HG03103 (cell line): ENCODE results near the gene SULF2.

Experiments
- ATAC-seq: cut with Tn5 transposase; IDR thresholded peaks from one replicate; pipeline ENCODE4 v1.9.1; 2021; ENCODE audit warnings: low read depth; ENCODE audit not compliant: unreplicated experiment

The SULF2 gene

GRCh38 chr20:47765271-47765670 is 20.0 kb downstream of the SULF2 start:
- ATAC-seq = no peak

DNA sequence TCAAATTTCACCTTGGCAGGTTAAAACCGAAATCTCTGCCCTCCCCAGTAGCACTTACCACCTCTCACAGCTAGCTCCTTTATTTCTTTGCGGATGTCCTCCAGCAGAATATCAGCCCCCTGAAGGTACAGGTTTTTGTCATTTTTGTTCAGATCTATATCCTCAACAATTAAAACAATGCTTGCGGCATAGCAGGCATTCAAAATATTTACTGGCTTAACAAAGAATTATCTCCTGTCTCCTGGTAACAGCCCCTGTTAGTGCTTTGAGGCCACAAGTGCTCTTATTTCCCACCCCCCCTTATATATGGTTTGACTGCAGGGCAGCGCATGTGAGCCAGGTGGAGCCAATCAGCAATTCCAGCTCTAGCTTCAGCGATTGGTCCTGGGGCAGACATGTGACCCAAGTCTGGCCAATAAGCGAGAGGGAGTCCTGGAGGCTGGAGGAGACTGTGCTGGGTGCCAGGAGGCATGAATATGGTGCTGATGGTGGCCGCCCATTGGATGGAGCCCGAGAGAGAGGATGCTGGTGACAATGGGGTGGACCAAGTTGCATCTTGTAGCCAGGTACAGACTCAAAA is 21.0 kb downstream of the SULF2 start:
- no peak for ATAC-seq

DNA sequence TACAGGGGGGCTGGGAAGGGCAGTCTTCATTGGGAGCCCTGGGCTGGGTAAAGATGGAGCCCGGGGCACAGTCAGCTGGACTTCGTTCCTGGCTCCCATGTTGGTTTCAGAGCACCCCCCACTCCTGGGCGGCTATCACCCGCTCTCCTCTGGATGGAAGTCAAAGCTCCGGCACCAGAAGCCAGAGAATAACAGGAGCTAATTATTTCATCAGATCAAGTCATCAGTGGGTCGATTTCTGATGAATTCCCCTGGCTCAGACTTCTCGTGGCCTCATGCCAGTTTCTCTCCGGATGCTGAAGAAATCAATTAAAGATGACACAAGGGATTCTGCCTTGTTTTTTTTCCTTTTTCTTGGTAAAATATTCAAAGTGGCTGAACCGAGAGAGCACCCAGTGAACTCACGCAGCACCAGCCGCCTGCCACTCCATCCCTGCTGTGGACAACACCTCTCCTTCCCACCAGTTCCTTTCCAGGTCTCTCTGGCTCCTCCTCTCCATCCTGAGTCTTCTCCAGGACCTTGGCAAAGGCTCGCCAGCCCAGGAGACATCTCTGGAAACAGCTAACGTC is 22.5 kb downstream of the SULF2 start:
- no peak for ATAC-seq

DNA sequence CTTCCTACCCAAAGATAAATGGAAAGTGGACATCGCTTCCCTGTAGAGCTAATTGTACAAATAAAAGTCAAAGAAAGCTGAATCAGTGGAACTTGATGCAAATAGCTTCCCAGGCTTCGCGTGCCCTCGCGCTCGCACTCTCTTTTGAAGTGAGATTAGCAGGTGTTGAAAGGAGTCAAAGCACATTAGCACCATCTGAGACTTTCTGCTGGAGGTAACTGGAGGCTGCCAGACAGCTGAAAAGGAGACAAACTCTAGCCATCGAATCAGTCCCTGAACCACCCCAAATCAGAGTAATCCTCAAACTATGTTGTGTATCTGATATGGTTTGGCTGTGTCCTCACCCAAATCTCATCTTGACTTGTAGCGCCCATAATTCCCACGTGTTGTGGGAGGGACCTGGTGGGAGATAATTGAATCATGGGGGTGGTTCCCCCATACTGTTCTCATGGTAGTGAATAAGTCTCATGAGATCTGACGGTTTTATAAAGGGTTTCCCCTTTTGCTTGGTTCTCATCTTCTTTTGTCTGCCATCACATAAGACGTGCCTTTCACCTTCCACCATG is 23.7 kb downstream of the SULF2 start:
- no peak for ATAC-seq

DNA sequence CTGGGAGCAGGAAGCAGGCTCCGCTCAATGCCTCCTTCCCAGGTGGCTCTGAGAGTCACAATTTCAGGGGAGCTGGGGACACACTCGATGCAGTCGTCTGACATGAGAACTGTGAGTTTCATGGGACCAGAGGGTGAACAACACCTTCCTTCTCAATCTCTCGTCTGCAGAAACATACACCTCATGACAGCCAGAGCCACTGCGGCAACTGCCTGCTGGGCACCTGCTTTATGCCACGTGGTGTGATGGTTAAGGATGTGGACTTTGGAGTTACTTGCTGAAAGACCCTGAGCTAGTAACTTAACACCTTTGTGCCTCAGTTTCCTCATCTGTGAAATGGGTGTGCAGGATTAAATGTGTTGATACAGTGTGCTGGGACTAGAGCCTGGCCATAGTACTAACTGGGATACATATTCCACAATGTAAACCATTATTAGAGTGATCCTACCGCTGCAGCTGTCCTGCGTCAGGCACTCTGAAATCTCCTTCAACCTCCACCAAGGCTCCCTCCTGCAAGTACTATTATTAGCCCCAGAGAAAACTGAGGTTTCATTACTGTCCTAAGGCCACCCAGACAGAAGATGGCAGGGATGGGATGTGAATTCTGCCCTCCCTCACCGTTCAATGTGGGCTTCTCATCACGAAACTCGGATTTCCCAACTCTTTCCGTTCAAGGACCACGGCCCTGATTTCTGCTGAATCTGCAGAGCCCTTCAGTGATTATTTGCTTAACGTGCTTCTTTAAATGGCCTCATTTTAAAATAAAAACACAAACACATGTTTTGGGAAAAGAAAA is 24.4 kb downstream of the SULF2 start:
- ATAC-seq = no peak

GRCh38 chr20:47758517-47759450 is 26.5 kb downstream of the SULF2 start:
- ATAC-seq = no peak

GRCh38 chr20:47757145-47758035 is 27.9 kb downstream of the SULF2 start:
- ATAC-seq = no peak

DNA sequence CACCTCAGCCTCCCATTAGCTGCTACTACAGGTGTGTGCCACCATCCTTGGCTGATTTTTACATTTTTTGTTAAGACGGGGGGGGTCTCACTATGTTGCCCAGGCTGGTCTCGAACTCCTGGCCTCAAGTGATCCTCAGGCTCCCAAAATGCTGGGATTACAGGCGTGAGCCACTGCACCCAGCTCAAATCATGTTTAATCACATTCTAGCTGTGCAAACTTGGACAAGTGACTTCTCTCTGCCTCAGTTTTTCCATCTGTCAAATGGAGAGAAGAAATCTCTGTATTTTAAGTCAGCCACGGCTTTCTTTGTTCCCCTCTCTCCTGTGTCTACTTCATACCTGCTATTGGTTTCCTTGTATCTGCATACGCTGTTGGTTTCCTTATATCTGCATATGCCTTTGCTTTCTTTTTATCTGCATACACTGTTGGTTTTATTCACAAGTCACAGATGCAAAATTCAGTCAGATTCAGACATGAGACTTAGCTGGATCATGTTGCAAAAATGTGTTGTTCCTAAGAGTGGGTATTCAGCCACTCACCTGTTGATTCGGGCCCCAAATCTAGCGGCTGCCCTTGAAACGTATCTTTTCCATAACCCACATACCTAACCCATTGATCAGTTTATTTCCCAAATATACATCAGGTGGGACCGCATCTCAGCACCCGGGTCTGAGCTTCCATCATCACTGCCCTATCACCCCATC is 30.2 kb downstream of the SULF2 start:
- ATAC-seq = no peak

GRCh38 chr20:47754388-47754715 is 30.9 kb downstream of the SULF2 start:
- no peak for ATAC-seq

- no peak for ATAC-seq
These were observed 31.5 kb downstream of the SULF2 start for GRCh38 chr20:47753576-47754387.

- no peak for ATAC-seq
These were observed 33.8 kb downstream of the SULF2 start for GRCh38 chr20:47751449-47751848.

DNA sequence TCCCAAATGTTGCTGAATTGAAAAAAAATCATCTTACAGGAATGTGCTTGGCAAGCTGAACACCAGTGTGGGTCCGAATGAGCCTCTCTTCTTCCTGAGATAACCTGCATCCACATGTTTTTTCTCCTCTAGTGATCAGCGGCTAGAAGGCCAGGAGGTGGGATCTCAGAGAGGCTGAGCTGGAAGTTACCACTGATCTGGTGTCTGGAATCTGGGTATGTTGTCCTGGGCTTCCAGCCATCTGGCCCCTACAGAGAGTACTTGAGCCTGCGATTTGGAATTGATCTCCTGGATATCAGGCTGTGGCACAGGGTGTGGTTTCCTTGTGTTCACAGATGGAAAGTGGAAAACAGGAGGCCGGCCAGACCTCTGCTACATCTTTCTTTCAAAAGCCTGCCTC is 35.9 kb downstream of the SULF2 start:
- ATAC-seq = no peak

GRCh38 chr20:47748823-47749222 is 36.5 kb downstream of the SULF2 start:
- ATAC-seq = no peak

DNA sequence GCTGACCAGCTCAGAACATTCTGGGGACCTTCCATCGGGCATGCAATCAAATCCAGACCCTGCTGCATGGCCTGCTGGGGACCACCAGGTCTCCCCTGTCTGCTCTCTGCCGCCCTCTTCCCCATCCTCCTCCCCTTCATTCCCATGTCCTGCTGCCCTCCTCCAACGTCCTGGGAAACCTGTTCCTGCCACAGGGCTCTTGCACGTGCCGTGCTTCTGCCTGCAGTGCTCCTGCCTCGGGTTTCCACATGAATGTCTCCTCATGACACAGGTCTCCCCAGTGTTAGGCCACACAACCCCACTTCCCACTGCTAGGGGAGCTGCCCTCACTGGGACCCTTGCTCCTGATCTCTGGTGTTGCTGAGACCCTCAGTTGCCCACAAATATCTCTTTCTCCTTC is 37.2 kb downstream of the SULF2 start:
- no peak for ATAC-seq

- no peak for ATAC-seq
These were observed 37.6 kb downstream of the SULF2 start for GRCh38 chr20:47747669-47748031.

DNA sequence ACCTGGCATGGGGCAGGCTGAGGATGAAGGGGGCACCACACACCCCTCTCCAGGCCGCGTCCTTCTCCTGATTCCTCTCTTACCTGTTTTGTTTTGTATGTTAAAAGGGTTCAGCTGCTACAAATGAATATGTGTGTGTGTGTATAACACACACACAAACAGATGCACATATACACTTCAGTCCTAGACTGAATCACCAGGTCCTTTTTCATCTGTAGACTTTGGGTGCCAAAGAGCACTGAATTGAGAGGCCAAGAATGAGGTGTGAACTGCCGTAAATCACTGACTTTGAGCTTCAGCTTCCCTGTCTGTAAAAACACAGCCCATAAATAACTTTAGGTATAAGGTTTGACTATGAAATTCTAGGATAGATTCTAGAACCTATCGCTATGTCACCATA is 40.5 kb downstream of the SULF2 start:
- ATAC-seq = no peak

- no peak for ATAC-seq
These were observed 41.6 kb downstream of the SULF2 start for GRCh38 chr20:47743671-47744070.
